ENCODE results near the gene TMEM237.

DNA sequence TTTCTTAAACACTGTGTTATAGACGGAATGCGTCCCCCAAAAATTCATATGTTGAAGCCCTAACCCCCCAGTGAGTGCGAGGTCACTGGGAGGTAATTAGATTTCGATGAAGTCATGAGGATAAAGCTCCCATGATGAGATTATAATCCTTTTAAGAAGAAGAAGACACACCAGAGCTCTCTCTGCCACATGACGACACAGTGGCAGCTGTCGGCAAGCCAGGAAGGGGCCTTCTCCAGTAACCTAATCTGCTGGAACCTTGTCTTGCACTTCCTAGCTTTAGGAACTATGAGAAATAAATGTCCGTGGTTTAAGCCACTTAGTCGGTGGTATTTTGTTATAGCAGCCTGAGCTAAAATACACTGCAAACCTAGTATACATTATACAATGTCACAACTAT is 12.3 kb downstream of the TMEM237 start:
- TF ChIP-seq CTCF (IDR thresholded peaks at IDR 0.05) (no peak), ZFX (IDR thresholded peaks at IDR 0.05; ENCODE audit: borderline replicate concordance) (no peak)
